Keratinocyte (primary cell): ENCODE results near the gene MBIP. TPM values are rescaled to one million over a fixed set of nuclear protein-coding genes. Genes with fewer than 3 reads are reported as not detected.
"Not testable (repeated sequence)": the region's sequence is repeated elsewhere in the genome, so short reads cannot be mapped to it uniquely, and the experiment has no call there.

Source experiments
- DNase-seq: peaks from one replicate; pipeline ENCODE4 v3.0.0-alpha.2; 2011; ENCODE audit warnings: low read depth, missing footprints, low spot score
- FAIRE-seq: peaks from 2 replicates; lab custom pipeline; 2011; peaks lifted over from hg19 to GRCh38; lab: Jason Lieb, UNC
- H2AFZ ChIP-seq: 2 replicates; pipeline ENCODE4 v1.6.0; 2012; ENCODE audit warnings: low read length, control low read depth, inconsistent platforms; ENCODE audit not compliant: control insufficient read depth
- H3K27ac ChIP-seq: 2 replicates; pipeline ENCODE4 v1.5.1; 2011; ENCODE audit warnings: low read length; ENCODE audit not compliant: control insufficient read depth, insufficient read depth
- H3K27me3 ChIP-seq: 3 replicates; pipeline ENCODE4 v1.6.0; 2011; ENCODE audit warnings: low read length; ENCODE audit not compliant: control insufficient read depth, insufficient read depth; ENCODE audit errors: extremely low read depth
- H3K36me3 ChIP-seq, 2 experiments: 2 replicates in 1 of 2; 3 replicates in 1 of 2; pipeline ENCODE4 v1.5.1; 2011; ENCODE audit warnings: low read length in 2 of 2, mild to moderate bottlenecking in 1 of 2; ENCODE audit not compliant: control insufficient read depth in 2 of 2, insufficient read depth in 2 of 2; ENCODE audit errors: extremely low read depth in 1 of 2
- H3K4me1 ChIP-seq: 3 replicates; pipeline ENCODE4 v1.5.1; 2011; ENCODE audit warnings: low read length; ENCODE audit not compliant: control insufficient read depth, insufficient read depth; ENCODE audit errors: extremely low read depth
- H3K4me2 ChIP-seq: 3 replicates; pipeline ENCODE4 v1.6.0; 2011; ENCODE audit warnings: low read depth, low read length; ENCODE audit not compliant: control insufficient read depth, insufficient read depth; ENCODE audit errors: extremely low read depth
- H3K4me3 ChIP-seq, 3 experiments: fragments of 200-600 bp in 1 of 3; sonication (generic) in 1 of 3; 2 replicates in 2 of 3; 3 replicates in 1 of 3; pipeline ENCODE4 v1.5.1; 2011 to 2016; ENCODE audit warnings: low read length in 3 of 3, mild to moderate bottlenecking in 3 of 3, control low read depth in 2 of 3, inconsistent platforms in 1 of 3, low read depth in 1 of 3, mixed read lengths in 1 of 3, mixed run types in 1 of 3, moderate library complexity in 1 of 3; ENCODE audit not compliant: control insufficient read depth in 2 of 3, insufficient read depth in 2 of 3; ENCODE audit errors: extremely low read depth in 1 of 3
- H3K79me2 ChIP-seq: 2 replicates; pipeline ENCODE4 v1.6.0; 2012; ENCODE audit warnings: low read length; ENCODE audit not compliant: control insufficient read depth, insufficient read depth
- H3K9ac ChIP-seq: 3 replicates; pipeline ENCODE4 v1.6.0; 2011; ENCODE audit warnings: low read length; ENCODE audit not compliant: control insufficient read depth, insufficient read depth; ENCODE audit errors: extremely low read depth
- H3K9me1 ChIP-seq: 3 replicates; pipeline ENCODE4 v1.6.0; 2011; ENCODE audit warnings: low read length; ENCODE audit not compliant: control insufficient read depth, insufficient read depth; ENCODE audit errors: extremely low read depth
- H3K9me3 ChIP-seq: 2 replicates; pipeline ENCODE4 v1.5.1; 2012; ENCODE audit warnings: low read depth, low read length; ENCODE audit not compliant: control insufficient read depth
- H4K20me1 ChIP-seq: 3 replicates; pipeline ENCODE4 v1.6.0; 2011; ENCODE audit warnings: low read length; ENCODE audit not compliant: control insufficient read depth, insufficient read depth; ENCODE audit errors: extremely low read depth
- CTCF ChIP-seq, 3 experiments: IDR thresholded peaks in 1 of 3; conservative IDR thresholded peaks in 1 of 3; optimal IDR thresholded peaks in 1 of 3; 2 replicates in 2 of 3; 3 replicates in 1 of 3; pipeline versions ENCODE3 to v1.5.1; 2011; ENCODE audit warnings: low read length in 3 of 3, mild to moderate bottlenecking in 3 of 3, moderate library complexity in 2 of 3, control low read depth in 1 of 3, inconsistent platforms in 1 of 3; ENCODE audit not compliant: insufficient read depth in 2 of 3; ENCODE audit errors: extremely low read depth in 1 of 3
- EZH2 ChIP-seq: IDR thresholded peaks from one replicate; pipeline ENCODE4 v1.6.1; 2012; ENCODE audit warnings: inconsistent platforms, mild to moderate bottlenecking, low read length, moderate library complexity
- dilution Hi-C: fragments of 300-500 bp; cut with MboI; formaldehyde crosslinking; loops from one replicate; pipeline ENCODE4 v1.7.0; 2020; ENCODE audit warnings: low sequenced_read_pairs; ENCODE audit not compliant: extremely low pct_ligation_motif_present
- polyA plus RNA-seq, 5 experiments: library from polyadenylated mRNA; depleted of rRNA in 3 of 5; stranded (reverse) in 3 of 5; stranded (forward) in 1 of 5; unstranded in 1 of 5; fragments of >200 nt; gene quantifications; 1 replicate in 1 of 5; 2 replicates in 3 of 5; 3 replicates in 1 of 5; pipeline versions ENCODE4 v1.2.1 to v1.2.3, GENCODE V29; 2011 to 2012; ENCODE audit warnings: missing spikeins in 2 of 5, low read depth in 1 of 5, low replicate concordance in 1 of 5

The MBIP gene
- polyA plus RNA-seq, 1 donor (not counting 4 experiments of a cell fraction or from before 2014, with no cell fraction given) = 28.3 TPM

- Histone ChIP-seq H3K9me1 (no peaks in the 10 kb centered on the region), H4K20me1 (no peaks in the 10 kb centered on the region), H3K9me3 (no peaks in the 10 kb centered on the region), H3K36me3 (no peaks in the 10 kb centered on the region), H3K4me2 (no peak overlapping the region), H3K79me2 (no peaks in the 10 kb centered on the region), H3K27me3 (no peaks in the 10 kb centered on the region), H3K27ac (no peak overlapping the region), H3K4me3 (no peak overlapping the region), H3K9ac (no peak overlapping the region), H3K4me1 (no peaks in the 10 kb centered on the region), H2AFZ (no peak overlapping the region)
- DNase-seq (no peak), FAIRE-seq (no peak)
- no peak for TF ChIP-seq EZH2
- TF ChIP-seq CTCF (optimal IDR thresholded peaks at IDR 0.05 in 1 of 3, IDR thresholded peaks at IDR 0.05 in 1 of 3, conservative IDR thresholded peaks at IDR 0.05 in 1 of 3; ENCODE audit: extremely low read depth in 1 of 3, insufficient read depth in 2 of 3, low read length in 3 of 3) = no peak
- dilution Hi-C loops = no loop called here
These were observed 19.4 kb upstream of the MBIP start for GRCh38 chr14:36339816-36340215.

GRCh38 chr14:36333119-36333518 lies 12.7 kb upstream of the MBIP start:
- Histone ChIP-seq H3K9me3 (no peaks in the 10 kb centered on the region), H3K79me2 (no peaks in the 10 kb centered on the region), H4K20me1 (no peaks in the 10 kb centered on the region), H2AFZ (no peak overlapping the region), H3K4me1 (no peaks in the 10 kb centered on the region), H3K9me1 (no peaks in the 10 kb centered on the region), H3K4me3 (no peak overlapping the region), H3K27ac (no peak overlapping the region), H3K4me2 (no peak overlapping the region), H3K9ac (no peak overlapping the region), H3K36me3 (no peaks in the 10 kb centered on the region), H3K27me3 (no peaks in the 10 kb centered on the region)
- no peak for TF ChIP-seq EZH2
- no peak for TF ChIP-seq CTCF (optimal IDR thresholded peaks at IDR 0.05 in 1 of 3, IDR thresholded peaks at IDR 0.05 in 1 of 3, conservative IDR thresholded peaks at IDR 0.05 in 1 of 3; ENCODE audit: extremely low read depth in 1 of 3, insufficient read depth in 2 of 3, low read length in 3 of 3)
- no peak for FAIRE-seq
- DNase-seq = no peak
- dilution Hi-C loops = no loop called here

- H3K4me1 ChIP-seq, H3K4me2 ChIP-seq, H3K4me3 ChIP-seq, H4K20me1 ChIP-seq, H3K36me3 ChIP-seq, H3K9ac ChIP-seq, H3K27ac ChIP-seq, FAIRE-seq, H3K9me1 ChIP-seq, DNase-seq, H3K9me3 ChIP-seq, dilution Hi-C loops, H2AFZ ChIP-seq, H3K27me3 ChIP-seq, H3K79me2 ChIP-seq: not testable (repeated sequence)
These were observed 7.1 kb upstream of the MBIP start for GRCh38 chr14:36327573-36327972.
